ENCODE measurements around the gene ARMC7.
"Not testable (repeated sequence)": the region's sequence is repeated elsewhere in the genome, so short reads cannot be mapped to it uniquely, and the experiment has no call there.

The ARMC7 gene

DNA sequence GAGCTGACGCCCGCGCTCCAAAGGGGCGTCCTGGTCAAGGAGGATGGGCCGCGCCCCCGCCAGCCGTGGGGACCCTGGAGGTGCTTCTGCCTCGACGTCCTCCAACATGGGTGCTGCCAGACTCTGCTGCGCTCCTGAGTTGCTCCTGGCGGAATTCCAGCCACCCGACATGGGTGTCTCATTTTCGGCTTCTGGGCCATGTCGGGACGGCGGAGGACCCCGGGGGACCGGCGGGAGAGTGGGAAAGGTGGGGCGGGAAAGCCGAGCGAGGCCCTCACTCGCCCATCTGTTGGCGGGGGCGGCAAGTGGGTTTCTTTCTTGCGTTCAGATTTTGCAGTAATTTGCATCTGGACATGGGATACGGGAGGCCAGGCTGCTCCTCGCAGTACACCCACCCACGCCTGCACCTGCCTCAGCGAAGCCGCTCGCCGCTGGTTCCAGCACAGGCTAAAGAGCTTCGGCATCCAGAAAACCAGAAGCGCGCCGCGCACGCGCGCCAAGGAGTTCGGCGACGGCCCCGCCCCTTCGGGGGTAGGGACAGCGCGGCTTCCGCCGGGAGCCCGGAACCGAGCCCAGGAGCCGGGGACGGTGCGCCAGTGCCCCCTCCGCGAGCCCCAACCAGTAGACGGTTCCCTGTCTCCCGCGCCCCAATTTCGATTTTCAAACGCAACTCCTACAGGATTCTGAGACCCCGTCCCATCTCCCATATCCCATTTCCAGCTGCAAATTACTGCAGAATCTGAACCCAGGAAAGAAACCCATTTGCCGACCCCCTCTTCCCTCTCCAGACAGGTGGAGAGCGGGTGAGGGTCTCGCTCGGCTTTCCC lies at the start of gene ARMC7:
ARMC7 (plus strand) TSS at position 563 of the 827 bp plus-strand sequence. CDS start 320 bp downstream, outside the sequence.
- peak; percentile 77 to 85 for DNase-seq (ENCODE audit: low read depth in 2 of 2)

DNA sequence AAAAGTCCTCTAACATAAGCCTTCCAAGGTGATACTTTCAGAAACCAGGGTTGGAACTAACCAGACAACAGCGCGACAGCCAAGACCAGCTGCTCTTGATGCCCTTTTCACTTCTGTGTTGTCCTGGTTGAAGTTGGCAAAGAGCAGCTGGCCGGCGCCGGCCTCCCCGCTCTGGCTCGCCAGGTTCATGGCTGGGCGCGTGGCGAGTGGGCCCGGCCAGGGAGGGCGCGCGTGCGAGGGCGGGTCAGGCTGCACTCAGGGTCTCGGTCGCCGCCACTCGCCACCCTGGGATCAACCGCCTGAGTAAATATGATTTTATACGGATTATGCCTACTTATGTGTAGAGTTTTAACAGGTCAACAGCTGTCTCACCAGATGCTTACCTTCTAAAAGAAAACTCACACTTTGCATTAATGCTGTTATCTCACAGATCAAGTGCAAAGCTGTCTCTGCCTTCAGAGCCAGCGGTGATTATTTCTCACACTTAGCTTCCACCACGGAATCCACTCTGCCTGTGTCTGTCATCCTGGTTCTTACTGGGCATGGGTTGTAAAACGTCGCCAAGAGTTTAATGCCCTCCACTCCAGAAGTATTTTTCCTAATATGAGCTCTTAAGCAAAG lies 49.2 kb upstream of the ARMC7 start:
- DNase-seq (ENCODE audit: low read depth in 2 of 2), result no peak

DNA sequence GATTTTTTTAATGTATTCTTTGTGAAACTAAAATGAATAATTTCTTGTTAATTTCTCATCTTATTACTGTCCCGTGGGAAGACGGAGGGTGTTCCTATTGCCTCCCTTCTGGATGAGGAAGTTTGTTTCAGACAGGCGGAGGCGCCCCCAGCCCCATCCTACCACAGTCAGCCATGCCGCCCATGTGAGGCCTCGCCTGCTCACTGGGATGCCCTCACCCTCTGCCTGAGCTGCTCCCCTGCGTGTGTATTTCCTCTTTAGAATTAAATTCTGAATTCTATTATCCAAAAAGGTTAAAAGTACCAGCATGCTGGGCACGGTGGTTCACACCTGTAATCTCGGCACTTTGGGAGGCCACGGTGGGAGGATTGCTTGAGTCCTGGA lies 48.7 kb upstream of the ARMC7 start:
- no peak for DNase-seq (ENCODE audit: low read depth in 2 of 2)

DNA sequence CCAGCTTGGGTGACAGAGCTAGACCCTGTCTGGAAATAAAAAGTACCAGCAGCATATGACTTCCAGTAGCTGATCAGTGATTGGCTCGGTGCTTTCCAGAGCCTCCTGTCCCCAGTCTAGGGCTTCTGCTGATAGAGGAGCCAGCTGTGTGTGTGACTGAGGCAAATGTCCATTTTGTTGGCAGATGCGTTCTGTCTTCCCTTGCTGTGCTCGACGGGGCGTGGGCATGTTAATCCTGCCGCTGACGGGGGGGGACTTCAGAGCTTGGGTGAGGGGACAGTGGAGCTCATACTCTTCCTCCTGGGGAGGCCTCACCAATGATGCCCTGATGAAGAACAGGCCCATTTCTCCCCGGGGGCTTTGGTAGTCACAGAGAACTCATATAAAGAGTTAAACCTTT lies 48.2 kb upstream of the ARMC7 start:
- no peak for DNase-seq (ENCODE audit: low read depth in 2 of 2)

DNA sequence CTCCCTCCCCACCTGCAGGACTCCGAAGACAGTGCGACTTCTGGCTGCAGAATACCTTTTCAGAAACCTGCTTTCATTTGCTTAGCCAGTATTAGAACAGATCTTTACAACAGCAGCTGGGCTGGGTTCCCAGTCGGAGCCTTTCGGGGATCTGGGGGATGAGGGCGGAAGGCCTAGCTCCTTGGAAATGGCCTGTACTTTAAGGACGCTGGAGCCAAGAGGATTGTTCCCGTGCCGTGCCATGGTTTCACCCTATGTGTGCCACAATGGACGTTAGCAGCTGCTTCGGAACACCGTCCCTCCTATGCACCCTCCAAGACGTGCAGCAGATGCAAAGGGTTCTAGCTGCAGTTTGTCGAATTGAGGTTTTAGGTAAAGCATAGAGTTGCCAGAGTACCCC lies 46.6 kb upstream of the ARMC7 start:
- DNase-seq (ENCODE audit: low read depth in 2 of 2), result no peak

DNA sequence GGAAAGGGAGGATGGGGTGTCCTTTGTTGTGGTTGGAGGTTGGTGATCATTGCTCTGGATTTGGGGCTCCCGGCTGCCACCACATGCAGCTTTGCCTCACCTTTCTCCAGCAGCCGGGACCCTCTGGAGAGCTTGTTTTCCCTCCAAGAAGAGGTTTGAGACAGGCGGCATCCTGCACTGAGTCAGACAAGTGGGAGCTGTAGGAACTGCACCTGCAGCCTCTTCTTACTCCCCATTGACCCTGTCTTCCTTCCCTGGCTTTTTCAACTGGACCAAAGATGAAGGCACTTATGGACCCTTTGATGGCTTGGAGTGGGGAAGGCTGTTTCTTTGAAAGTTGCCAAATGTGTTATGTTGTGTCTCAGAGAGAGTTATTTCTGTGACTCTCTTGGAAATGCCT lies 46.1 kb upstream of the ARMC7 start:
- DNase-seq (ENCODE audit: low read depth in 2 of 2), result no peak

DNA sequence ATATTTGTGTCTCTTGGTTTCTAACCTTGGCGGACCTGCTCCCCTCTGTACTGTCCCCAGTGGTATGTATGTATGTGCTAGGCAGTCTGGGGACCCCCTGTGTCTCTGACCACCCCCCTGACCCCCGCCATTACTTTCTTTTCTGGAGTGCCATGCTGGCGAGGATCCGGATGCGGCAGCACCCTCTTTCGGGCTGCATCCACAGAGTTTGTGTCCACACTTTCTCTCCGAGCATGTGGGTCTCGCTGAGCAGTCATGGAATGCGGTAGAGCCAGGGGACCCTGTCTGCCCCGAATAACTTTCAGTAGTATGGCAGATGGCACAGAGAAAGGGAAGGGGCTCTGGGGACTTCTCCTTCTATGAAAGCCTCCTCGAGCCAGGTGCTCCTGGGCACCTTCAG lies 45.7 kb upstream of the ARMC7 start:
- no peak for DNase-seq (ENCODE audit: low read depth in 2 of 2)

DNA sequence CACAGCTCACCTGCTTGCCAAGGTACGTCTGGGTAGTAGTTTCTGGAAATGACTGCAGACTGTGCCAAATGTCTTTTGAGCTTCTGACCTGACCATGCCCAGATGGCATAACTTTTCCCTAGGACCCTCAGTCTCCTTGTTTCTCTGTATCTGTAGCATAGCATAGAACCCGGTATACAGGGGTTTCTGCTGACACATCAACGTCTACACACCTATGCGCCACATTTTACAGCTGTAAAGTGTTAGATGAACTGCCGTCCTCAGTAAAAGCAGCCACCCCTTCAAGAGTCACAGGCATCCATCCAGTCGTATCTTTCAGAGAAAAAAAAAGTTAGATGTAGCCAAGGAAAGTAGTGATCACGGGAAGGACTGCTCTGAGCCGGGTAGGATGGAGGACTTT lies 45.3 kb upstream of the ARMC7 start:
- no peak for DNase-seq (ENCODE audit: low read depth in 2 of 2)

DNA sequence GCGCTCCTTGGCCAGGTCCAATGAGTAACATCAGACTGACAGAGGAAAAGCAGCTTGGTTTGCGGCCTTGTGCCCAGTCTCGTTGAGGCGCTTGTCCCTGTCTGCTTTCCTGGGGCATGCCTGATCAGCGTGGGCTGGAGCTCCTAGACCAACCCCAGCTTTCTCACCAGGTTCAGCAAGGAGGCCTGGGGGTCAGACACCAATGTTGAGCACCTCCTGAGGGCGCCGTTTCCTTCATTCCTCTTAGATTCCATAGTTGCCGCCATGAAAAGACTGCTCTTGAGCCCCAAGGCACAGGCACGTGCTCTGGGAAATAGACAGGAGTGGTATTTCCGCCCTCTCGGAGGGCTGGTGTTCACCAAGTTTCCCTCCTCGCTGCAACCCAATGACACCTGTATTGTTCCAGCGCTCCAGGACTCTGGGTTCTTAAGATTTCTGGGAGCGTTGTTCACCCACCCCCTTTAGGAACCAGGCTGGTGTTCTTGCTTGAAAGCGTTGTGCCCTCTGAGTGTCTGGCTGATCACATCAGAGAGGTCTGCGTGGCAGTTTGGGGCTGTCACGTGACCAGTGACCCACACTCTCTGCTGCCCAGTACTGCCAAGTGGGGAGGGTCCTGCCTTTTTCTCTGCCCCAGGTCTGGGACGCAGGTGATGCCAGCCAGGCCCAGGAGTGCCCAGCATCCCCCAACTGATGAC lies 44.8 kb upstream of the ARMC7 start:
- no peak for DNase-seq (ENCODE audit: low read depth in 2 of 2)

DNA sequence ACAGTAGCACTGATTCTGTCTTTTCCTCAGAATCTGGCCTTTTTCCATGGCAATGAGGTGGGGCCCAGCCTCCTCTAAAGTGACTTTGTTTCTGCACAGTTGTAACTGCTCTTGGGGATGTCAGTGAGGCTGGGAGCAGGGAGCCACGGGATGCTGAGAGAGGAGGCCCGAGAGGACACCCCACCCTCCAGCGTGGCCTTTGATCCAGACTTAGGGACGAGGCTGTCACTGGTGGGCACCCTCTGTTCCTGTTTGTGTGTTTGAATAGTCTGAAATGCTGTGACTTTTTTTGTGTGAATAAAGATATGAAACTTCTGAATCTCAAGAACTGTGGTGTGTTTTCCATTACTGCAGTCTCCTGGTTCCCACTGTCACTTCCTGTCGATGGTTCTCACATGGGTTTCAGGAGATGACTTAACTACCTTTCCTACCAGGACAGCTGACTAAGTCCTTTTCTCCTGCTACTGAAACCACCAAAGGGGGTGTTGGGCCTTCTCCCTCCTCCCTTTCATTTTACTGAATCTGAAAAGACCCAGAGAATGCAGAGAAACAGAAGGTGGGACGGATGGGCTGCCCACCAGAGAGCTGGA lies 44.1 kb upstream of the ARMC7 start:
- no peak for DNase-seq (ENCODE audit: low read depth in 2 of 2)

DNA sequence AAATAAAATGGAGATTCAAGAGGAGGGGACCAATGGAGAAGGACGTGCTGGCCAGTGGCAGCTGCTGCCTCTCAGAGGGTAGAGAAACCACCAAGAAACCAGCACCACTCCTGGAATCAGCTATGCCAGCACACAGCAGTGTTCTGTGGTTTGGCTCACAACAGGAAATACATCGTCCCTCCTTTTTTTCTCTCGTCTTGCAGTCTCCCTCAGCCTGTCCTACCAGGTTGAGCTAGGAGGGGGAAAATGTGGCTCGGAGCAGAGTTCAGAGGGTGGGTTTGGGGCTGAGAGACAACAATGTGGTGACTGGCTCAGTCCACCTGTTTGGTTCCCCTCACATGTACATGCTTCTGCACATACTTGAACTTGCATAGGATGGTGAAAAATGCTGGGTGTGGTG lies 41.9 kb upstream of the ARMC7 start:
- DNase-seq (ENCODE audit: low read depth in 2 of 2), result no peak

DNA sequence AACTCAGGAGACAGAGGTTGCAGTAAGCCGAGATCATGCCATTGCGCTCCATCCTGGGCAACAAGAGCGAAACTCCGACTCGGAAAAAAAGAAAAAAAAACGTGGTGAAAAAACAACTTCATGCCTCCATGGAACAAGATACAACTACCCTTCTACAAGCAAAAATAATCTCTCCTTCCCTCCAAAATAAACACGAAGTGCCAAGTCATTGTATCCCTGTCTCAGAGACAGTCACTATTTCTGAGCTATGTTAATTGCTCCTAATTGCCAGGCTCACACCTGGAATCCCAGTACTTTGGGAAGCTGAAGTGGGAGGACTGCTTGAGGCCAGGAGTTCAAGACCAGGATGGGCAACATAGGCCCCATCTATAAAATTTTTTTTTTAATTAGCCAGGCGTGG lies 41.0 kb upstream of the ARMC7 start:
- no peak for DNase-seq (ENCODE audit: low read depth in 2 of 2)

DNA sequence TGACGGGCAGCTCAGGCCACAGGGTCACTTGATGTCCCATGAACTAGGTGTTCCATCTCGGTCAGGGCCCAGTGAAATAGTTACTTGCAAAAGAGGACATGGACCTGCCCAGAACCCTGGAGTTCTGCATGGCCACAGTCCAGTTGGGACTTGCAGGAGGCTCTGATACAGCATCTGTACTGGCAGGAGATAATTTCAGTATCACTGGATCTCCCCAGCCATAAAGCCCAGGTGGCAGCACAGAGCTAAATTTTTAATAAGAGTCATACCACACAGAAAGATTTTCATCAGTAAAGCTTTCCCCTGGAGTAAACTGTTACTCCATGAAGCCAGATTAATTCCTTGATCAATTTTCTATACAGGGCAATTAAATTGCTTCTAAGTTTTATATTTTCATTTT lies 40.0 kb upstream of the ARMC7 start:
- DNase-seq (ENCODE audit: low read depth in 2 of 2), result no peak

DNA sequence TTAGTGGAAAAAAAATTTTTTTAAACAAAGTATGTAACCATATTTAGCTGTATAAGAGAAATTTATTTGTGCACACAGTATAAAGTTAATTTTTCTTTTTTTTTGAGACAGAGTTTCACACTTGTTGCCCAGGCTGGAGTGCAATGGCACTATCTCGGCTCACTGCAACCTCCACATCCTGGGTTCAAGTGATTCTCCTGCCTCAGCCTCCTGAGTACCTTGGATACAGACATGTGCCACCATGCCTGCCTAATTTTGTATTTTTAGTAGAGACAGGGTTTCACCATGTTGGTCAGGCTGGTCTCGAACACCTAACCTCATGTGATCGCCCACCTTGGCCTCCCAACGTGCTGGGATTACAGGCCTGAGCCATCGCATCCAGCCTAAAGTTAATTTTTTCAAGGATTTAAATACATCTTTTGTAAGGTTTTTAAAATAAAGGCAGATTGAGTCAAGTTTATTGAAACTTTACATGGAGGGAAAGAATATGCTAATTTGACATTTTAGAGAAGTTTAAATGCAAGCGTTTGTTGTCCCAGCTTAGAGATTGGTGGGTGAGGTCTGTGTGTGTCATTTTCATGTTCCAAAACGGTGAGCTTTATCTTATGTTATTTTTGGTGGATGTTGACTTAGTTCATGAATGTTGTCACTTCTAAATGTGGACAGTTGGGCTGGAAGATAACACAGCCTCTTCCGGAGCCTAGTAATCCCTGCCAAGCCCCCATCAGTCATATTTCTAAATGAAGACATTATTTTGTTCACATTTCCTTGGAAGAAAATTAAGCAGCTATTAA lies 38.1 kb upstream of the ARMC7 start:
- DNase-seq (ENCODE audit: low read depth in 2 of 2), result not testable (repeated sequence)

DNA sequence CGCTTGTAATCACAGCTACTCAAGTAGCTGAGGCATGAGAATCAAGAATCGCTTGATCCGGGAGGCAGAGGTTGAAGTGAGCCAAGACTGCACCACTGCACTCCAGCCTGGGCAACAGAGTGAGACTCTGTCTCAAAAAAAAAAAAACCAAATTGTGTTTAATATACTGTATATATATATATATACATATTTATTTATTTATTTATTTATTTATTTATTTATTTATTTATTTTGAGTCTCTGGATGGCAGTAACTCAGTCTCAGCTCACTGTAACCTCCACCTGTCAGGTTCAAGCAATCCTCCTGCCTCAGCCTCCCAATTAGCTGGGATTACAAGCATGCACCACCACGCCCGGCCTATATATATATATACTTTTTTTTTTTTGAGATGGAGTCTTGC lies 36.9 kb upstream of the ARMC7 start:
- DNase-seq (ENCODE audit: low read depth in 2 of 2), result not testable (repeated sequence)

DNA sequence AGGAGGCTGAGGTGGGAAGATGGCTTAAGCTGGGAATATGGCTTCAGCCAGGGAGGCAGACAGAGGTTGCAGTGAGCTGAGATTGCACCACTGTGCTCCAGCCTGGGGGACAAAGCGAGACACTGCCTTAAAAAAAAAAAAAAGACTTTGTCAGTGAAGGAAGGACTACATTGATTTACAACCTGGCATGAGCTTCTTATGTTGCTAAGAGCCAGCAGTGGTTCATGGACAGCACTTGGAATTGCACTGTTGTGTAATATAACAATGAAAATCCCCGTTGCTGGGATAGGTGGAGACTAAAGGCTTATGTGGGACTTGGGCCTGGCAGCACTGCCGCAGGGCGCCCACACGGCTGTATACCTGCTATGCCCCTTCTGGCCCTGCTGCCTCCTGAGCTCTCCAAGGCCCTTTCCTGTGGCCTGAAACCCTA lies 36.1 kb upstream of the ARMC7 start:
- no peak for DNase-seq (ENCODE audit: low read depth in 2 of 2)

DNA sequence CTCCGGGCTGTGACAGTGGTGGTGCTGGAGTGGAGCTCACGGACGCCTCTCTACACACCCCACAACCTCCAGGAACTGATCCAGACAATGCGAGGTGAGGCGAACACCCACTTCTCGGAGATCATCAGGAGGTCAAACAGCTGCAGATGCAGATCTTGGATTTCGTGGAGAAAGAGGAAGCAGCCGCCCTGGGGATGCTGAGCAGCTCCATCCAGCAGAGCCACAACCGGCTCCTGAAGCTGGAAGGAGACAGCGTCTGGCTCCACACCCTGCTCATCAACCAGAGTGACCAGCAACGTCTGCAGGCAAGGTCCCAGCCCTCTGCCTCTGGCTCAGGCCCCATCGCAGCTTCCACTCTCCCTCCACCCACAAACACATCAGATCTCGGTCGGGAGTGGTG lies 35.2 kb upstream of the ARMC7 start:
- no peak for DNase-seq (ENCODE audit: low read depth in 2 of 2)

DNA sequence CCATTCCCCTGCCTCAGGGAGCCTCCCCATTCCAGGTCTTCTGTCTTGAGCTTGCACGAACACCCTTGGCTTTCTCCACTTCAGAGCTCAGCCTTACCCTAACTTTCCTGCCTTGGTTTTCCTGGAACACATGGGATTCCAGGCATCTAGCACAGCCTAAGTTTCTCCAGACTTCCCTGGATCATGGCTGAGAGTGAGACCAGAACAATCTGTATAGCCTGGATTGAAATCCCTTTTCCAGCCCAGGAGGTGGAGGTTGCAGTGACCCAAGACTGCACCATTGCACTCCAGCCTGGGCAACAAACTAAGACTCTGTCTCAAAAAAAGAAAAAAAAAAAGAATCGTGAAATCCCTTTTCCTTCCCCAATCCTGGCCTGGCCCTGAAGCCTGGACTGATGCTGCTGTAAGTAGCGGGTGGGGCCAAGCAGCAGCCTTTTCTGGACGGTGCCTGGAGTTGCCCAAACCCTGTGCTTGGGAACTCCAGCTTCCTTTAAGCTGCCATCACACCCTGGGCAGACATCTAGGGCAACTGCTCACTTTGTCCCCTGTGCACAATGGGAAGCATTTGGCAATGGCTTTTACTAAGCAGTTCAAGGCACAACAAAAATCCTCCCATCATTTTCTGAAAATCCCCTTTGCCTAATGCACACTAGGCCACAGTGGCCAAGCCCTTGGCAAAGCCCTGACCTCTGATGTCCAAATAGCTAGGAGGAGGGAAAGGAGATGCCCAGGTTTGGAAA lies 34.0 kb upstream of the ARMC7 start:
- no peak for DNase-seq (ENCODE audit: low read depth in 2 of 2)

DNA sequence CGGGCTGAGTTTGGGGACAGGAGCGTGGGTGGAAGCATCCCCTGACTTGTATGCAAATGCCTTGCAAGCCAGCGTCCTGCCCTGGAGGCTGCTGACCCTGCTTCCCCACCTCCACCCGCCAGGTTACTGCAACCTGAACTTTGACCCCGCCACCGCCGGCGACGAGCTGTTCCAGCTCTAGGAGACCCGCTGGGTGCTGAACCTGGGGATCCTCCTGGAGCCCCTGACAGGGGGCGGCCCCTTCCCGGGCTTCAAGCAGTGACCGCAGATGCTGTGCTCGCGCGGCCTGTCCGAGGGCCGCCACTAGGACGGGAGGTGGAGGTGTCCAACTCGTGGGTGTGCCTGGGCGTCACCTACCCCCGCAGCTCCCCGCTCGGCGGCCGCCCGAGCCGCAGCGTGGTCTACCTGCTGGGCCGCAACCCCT lies 32.7 kb upstream of the ARMC7 start:
- no peak for DNase-seq (ENCODE audit: low read depth in 2 of 2)

DNA sequence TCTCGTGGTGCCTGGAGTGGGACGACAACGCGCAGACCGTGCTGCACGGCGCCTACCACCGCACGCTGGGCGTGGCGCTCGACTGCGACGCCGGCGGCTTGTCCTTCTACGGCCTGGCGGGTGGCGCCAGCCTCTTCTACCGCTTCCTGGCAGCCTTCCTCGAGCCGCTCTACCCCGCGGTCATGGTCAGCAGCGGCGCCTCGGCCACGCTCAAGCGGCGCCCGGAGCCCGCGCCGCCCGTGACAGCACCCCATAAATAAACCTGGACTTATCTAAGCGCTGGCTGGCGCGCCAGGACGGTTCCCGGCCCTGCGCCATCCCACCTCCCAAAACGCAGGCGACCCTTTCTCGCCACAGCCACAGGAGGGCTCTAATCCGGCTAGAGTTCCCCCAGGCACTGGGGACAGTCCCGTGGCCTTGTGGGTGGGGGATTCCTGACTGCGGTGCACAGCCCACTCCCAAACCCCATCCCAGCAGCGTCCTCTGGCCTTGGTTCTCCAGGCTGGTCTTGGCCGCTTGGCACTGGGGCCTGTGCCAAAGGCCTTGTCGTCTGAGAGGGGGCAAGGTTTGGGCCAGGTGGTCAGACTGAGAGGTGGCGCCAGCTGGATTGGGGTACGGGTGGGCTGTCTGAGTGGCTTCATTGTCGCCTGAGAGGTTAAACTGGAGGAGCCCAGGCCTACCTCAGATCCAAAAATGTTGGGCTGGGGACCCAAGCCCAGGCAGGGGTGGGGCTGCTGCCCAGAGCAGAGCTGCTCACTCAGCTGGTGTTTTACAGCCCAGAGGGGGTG lies 32.1 kb upstream of the ARMC7 start:
- DNase-seq (ENCODE audit: low read depth in 2 of 2), result peak in 1 of 2 donors; percentile 14

Data from stimulated activated CD4-positive, alpha-beta T cell treated with anti-CD3 and anti-CD28 coated beads, Interleukin-1b, Interleukin-23, amount 100 ng/mL, for 1 hour (primary cell).